ENCODE results near the gene AGAP5. TPM values are rescaled to one million over a fixed set of nuclear protein-coding genes. Genes with fewer than 3 reads are reported as not detected.
"Not testable (repeated sequence)": the region's sequence is repeated elsewhere in the genome, so short reads cannot be mapped to it uniquely, and the experiment has no call there.

AGAP5 gene
- total and polyA plus RNA-seq, 10 of the 15 experiments (the other 5 are each of a cell fraction or from before 2014, with no cell fraction given), result 0.68 to 8.5 (median 6.7) TPM; not detected in 1

GRCh38 chr10:73707628-73708027 is 9.7 kb upstream of the AGAP5 start:
- H3K36me3 ChIP-seq (ENCODE audit: control insufficient read depth in 2 of 2, insufficient read depth in 2 of 2, low read length in 1 of 2); SMC1A ChIA-PET (ENCODE audit: uncharacterized antibody, unreplicated experiment); H4K20me1 ChIP-seq (ENCODE audit: control insufficient read depth, insufficient read depth); intact Hi-C loops (cut with micrococcal nuclease; ENCODE audit: unreplicated experiment); H3K9ac ChIP-seq (ENCODE audit: control insufficient read depth, insufficient read depth, low read length); RAD21 ChIA-PET (ENCODE audit: unreplicated experiment); BruUV-seq (replicated peaks); H3K27ac ChIP-seq (ENCODE audit: control insufficient read depth, insufficient read depth); H3K9me3 ChIP-seq (replicated peaks; ENCODE audit: control insufficient read depth, insufficient read depth, low read length); in situ Hi-C loops (cut with MboI); H2AFZ ChIP-seq (ENCODE audit: control insufficient read depth, low read depth, low read length); H3K4me1 ChIP-seq (ENCODE audit: control insufficient read depth, insufficient read depth, low read length); CTCF ChIA-PET; H3K79me2 ChIP-seq (ENCODE audit: control insufficient read depth, insufficient read depth, low read length); DNase-seq (ENCODE audit: low read depth, low spot score); FAIRE-seq; H3K27me3 ChIP-seq (replicated peaks in 1 of 2; ENCODE audit: control insufficient read depth in 2 of 2, insufficient read depth in 2 of 2, low read length in 1 of 2); POLR2A ChIA-PET; H3K4me2 ChIP-seq (ENCODE audit: control insufficient read depth, insufficient read depth); H3K4me3 ChIP-seq; ATAC-seq: not testable (repeated sequence)

- H3K27ac ChIP-seq (ENCODE audit: control insufficient read depth, insufficient read depth); intact Hi-C loops (cut with micrococcal nuclease; ENCODE audit: unreplicated experiment); SMC1A ChIA-PET (ENCODE audit: uncharacterized antibody, unreplicated experiment); CTCF ChIA-PET; H3K4me2 ChIP-seq (ENCODE audit: control insufficient read depth, insufficient read depth); POLR2A ChIA-PET; DNase-seq (ENCODE audit: low read depth, low spot score); H3K9me3 ChIP-seq (replicated peaks; ENCODE audit: control insufficient read depth, insufficient read depth, low read length); FAIRE-seq; H3K79me2 ChIP-seq (ENCODE audit: control insufficient read depth, insufficient read depth, low read length); ATAC-seq; RAD21 ChIA-PET (ENCODE audit: unreplicated experiment); H3K9ac ChIP-seq (ENCODE audit: control insufficient read depth, insufficient read depth, low read length); H3K4me1 ChIP-seq (ENCODE audit: control insufficient read depth, insufficient read depth, low read length); H3K27me3 ChIP-seq (replicated peaks in 1 of 2; ENCODE audit: control insufficient read depth in 2 of 2, insufficient read depth in 2 of 2, low read length in 1 of 2); H3K4me3 ChIP-seq; in situ Hi-C loops (cut with MboI); H2AFZ ChIP-seq (ENCODE audit: control insufficient read depth, low read depth, low read length); H4K20me1 ChIP-seq (ENCODE audit: control insufficient read depth, insufficient read depth); H3K36me3 ChIP-seq (ENCODE audit: control insufficient read depth in 2 of 2, insufficient read depth in 2 of 2, low read length in 1 of 2); BruUV-seq (replicated peaks): not testable (repeated sequence)
- 100% methylated on average over 2 of the region's 2 CpGs for WGBS (ENCODE audit: insufficient coverage, insufficient replicate concordance, low lambda C conversion rate, missing lambda C conversion rate)
These were observed 8.6 kb upstream of the AGAP5 start for GRCh38 chr10:73706488-73706887.

- H3K4me2 ChIP-seq (ENCODE audit: control insufficient read depth, insufficient read depth); H4K20me1 ChIP-seq (ENCODE audit: control insufficient read depth, insufficient read depth); BruUV-seq (replicated peaks); H3K9ac ChIP-seq (ENCODE audit: control insufficient read depth, insufficient read depth, low read length); in situ Hi-C loops (cut with MboI); ATAC-seq; H3K4me3 ChIP-seq; intact Hi-C loops (cut with micrococcal nuclease; ENCODE audit: unreplicated experiment); H3K36me3 ChIP-seq (ENCODE audit: control insufficient read depth in 2 of 2, insufficient read depth in 2 of 2, low read length in 1 of 2); H2AFZ ChIP-seq (ENCODE audit: control insufficient read depth, low read depth, low read length); DNase-seq (ENCODE audit: low read depth, low spot score); POLR2A ChIA-PET; H3K79me2 ChIP-seq (ENCODE audit: control insufficient read depth, insufficient read depth, low read length); H3K9me3 ChIP-seq (replicated peaks; ENCODE audit: control insufficient read depth, insufficient read depth, low read length); H3K27ac ChIP-seq (ENCODE audit: control insufficient read depth, insufficient read depth); H3K27me3 ChIP-seq (replicated peaks in 1 of 2; ENCODE audit: control insufficient read depth in 2 of 2, insufficient read depth in 2 of 2, low read length in 1 of 2); FAIRE-seq; H3K4me1 ChIP-seq (ENCODE audit: control insufficient read depth, insufficient read depth, low read length): not testable (repeated sequence)
- RAD21 ChIA-PET (ENCODE audit: unreplicated experiment), result interaction anchor here (0.6 kb wide), 1 partner anchor 375 kb away, joined by 3 read pairs; no protein-coding TSS in a partner anchor
- SMC1A ChIA-PET (ENCODE audit: uncharacterized antibody, unreplicated experiment), result interaction anchor here (1.1 kb wide), 1 partner anchor 62 kb away, joined by 4 read pairs; no protein-coding TSS in a partner anchor
- CTCF ChIA-PET, result interaction anchor here (0.6 kb wide), 1 partner anchor 442 kb away, joined by 3 read pairs; no protein-coding TSS in a partner anchor
- WGBS (ENCODE audit: insufficient coverage, insufficient replicate concordance, low lambda C conversion rate, missing lambda C conversion rate), result 85% methylated on average over 1 of the region's 1 CpG
These were observed 7.7 kb upstream of the AGAP5 start for GRCh38 chr10:73705506-73706072.

- intact Hi-C loops (cut with micrococcal nuclease; ENCODE audit: unreplicated experiment); DNase-seq (ENCODE audit: low read depth, low spot score); FAIRE-seq; CTCF ChIA-PET; H3K4me1 ChIP-seq (ENCODE audit: control insufficient read depth, insufficient read depth, low read length); H3K9ac ChIP-seq (ENCODE audit: control insufficient read depth, insufficient read depth, low read length); H3K79me2 ChIP-seq (ENCODE audit: control insufficient read depth, insufficient read depth, low read length); H2AFZ ChIP-seq (ENCODE audit: control insufficient read depth, low read depth, low read length); H4K20me1 ChIP-seq (ENCODE audit: control insufficient read depth, insufficient read depth); H3K4me3 ChIP-seq; H3K9me3 ChIP-seq (replicated peaks; ENCODE audit: control insufficient read depth, insufficient read depth, low read length); H3K4me2 ChIP-seq (ENCODE audit: control insufficient read depth, insufficient read depth); H3K27me3 ChIP-seq (replicated peaks in 1 of 2; ENCODE audit: control insufficient read depth in 2 of 2, insufficient read depth in 2 of 2, low read length in 1 of 2); H3K27ac ChIP-seq (ENCODE audit: control insufficient read depth, insufficient read depth); H3K36me3 ChIP-seq (ENCODE audit: control insufficient read depth in 2 of 2, insufficient read depth in 2 of 2, low read length in 1 of 2); ATAC-seq; SMC1A ChIA-PET (ENCODE audit: uncharacterized antibody, unreplicated experiment); in situ Hi-C loops (cut with MboI): not testable (repeated sequence)
- POLR2A ChIA-PET, result interaction anchor here (0.7 kb wide), 2 partner anchors 56 to 279 kb away, joined by 4 to 5 read pairs; no protein-coding TSS in a partner anchor
- BruUV-seq (replicated peaks), result TSS peak; percentile 29
- RAD21 ChIA-PET (ENCODE audit: unreplicated experiment), result interaction anchor here (0.6 kb wide), 1 partner anchor 56 kb away, joined by 3 read pairs; no protein-coding TSS in a partner anchor
These were observed 6.0 kb upstream of the AGAP5 start for GRCh38 chr10:73703924-73704323.
